Muscle of back (tissue), 11 donors: ENCODE results near the gene KCNJ12. TPM values are rescaled to one million over a fixed set of nuclear protein-coding genes. Genes with fewer than 3 reads are reported as not detected.

ENCODE experiments used
- DNase-seq, 3 donors: peaks; one replicate each; pipeline versions ENCODE4 v3.0.0 to v3.0.0-alpha.2; 2013
- polyA plus RNA-seq, 10 donors: library from polyadenylated mRNA; unstranded; fragments of 120-200 nt; gene quantifications; one replicate each; pipeline ENCODE4 v1.2.1, GENCODE V29; 2013; ENCODE audit not compliant: insufficient read length in 10 of 10

KCNJ12 gene
- polyA plus RNA-seq, 10 donors = 4.5 to 15.1 (median 9.9) TPM

- DNase-seq = no peak
Observed at GRCh38 chr17:21467739-21468490, 91.8 kb downstream of the KCNJ12 start.

Other genes with a start within 250 kb of the KCNJ12 start
- 10 to 100 TPM; 20.1 to 29.2 (median 23.7) TPM for gene DHRS7B, start 249.4 kb upstream of the KCNJ12 start, polyA plus RNA-seq
- 10 to 100 TPM; 22.9 to 30.0 (median 26.6) TPM for gene TMEM11, start 162.2 kb upstream of the KCNJ12 start, polyA plus RNA-seq
- gene NATD1, start 122.9 kb upstream of the KCNJ12 start, polyA plus RNA-seq = 10 to 100 TPM in 9 of 10 donors, 1 to 10 TPM in 1; 9.8 to 18.1 (median 15.1) TPM
- gene MAP2K3, start 91.6 kb upstream of the KCNJ12 start, polyA plus RNA-seq = 10 to 100 TPM; 20.6 to 31.8 (median 24.0) TPM